Activated naive CD8-positive, alpha-beta T cell treated with anti-CD3 and anti-CD28 coated beads for 36 hours (primary cell): ENCODE data around the gene TSEN34. TPM values are rescaled to one million over a fixed set of nuclear protein-coding genes. Genes with fewer than 3 reads are reported as not detected.
"Not testable (repeated sequence)": the region's sequence is repeated elsewhere in the genome, so short reads cannot be mapped to it uniquely, and the experiment has no call there.

Experiments
- DNase-seq: peaks from one replicate; pipeline ENCODE4 v3.0.0; 2021
- H3K27ac Mint-ChIP-seq: one replicate; pipeline ENCODE4 v1.8.0; 2022; ENCODE audit warnings: mild to moderate bottlenecking, moderate library complexity, mixed read lengths
- H3K27me3 Mint-ChIP-seq: one replicate; pipeline ENCODE4 v1.8.0; 2022; ENCODE audit warnings: mild to moderate bottlenecking, mixed read lengths
- H3K36me3 Mint-ChIP-seq: one replicate; pipeline ENCODE4 v1.8.0; 2021; ENCODE audit warnings: mild to moderate bottlenecking, mixed read lengths
- H3K4me1 Mint-ChIP-seq: one replicate; pipeline ENCODE4 v1.8.0; 2021; ENCODE audit warnings: mixed read lengths
- H3K4me3 Mint-ChIP-seq: one replicate; pipeline ENCODE4 v1.8.0; 2022; ENCODE audit warnings: mild to moderate bottlenecking, moderate library complexity, mixed read lengths
- H3K9me3 Mint-ChIP-seq: one replicate; pipeline ENCODE4 v1.8.0; 2022; ENCODE audit warnings: mixed read lengths
- total RNA-seq, 2 experiments: library from RNA; stranded (reverse); gene quantifications; one replicate each; pipeline ENCODE4 v1.2.3, GENCODE V29; 2021

Gene TSEN34
- total RNA-seq, 2 experiments from 2014 or later: 15.5 to 16.4 TPM

- not testable (repeated sequence) for H3K9me3 Mint-ChIP-seq, H3K36me3 Mint-ChIP-seq, H3K27ac Mint-ChIP-seq, H3K4me3 Mint-ChIP-seq, H3K4me1 Mint-ChIP-seq, DNase-seq, H3K27me3 Mint-ChIP-seq
Observed at GRCh38 chr19:54243809-54244208, 52.7 kb downstream of the TSEN34 start.

Other genes with a start within 250 kb of the TSEN34 start
- not detected for gene CACNG8, start 228.4 kb upstream of the TSEN34 start, total RNA-seq
- not detected for gene CACNG6, start 199.7 kb upstream of the TSEN34 start, total RNA-seq
- gene VSTM1, start 127.4 kb upstream of the TSEN34 start, total RNA-seq: not detected
- not detected for gene TARM1, start 109.9 kb upstream of the TSEN34 start, total RNA-seq
- under 1 TPM; 0.37 to 0.38 TPM for gene OSCAR, start 90.5 kb upstream of the TSEN34 start, total RNA-seq
- gene NDUFA3, start 88.5 kb upstream of the TSEN34 start, total RNA-seq: 10 to 100 TPM; 93.6 to 97.9 TPM
- 10 to 100 TPM; 33.3 to 38.5 TPM for gene TFPT, start 75.7 kb upstream of the TSEN34 start, total RNA-seq
- gene PRPF31, start 75.6 kb upstream of the TSEN34 start, total RNA-seq: 100 to 1,000 TPM; 120 to 124 TPM
- 10 to 100 TPM; 59.0 to 62.1 TPM for gene CNOT3, start 53.5 kb upstream of the TSEN34 start, total RNA-seq
- gene LENG1, start 31.6 kb upstream of the TSEN34 start, total RNA-seq: 1 to 10 TPM; 3.2 to 4.1 TPM
- gene TMC4, start 18.1 kb upstream of the TSEN34 start, total RNA-seq: not detected
- 10 to 100 TPM; 57.0 to 57.1 TPM for gene MBOAT7, start 1.7 kb upstream of the TSEN34 start, total RNA-seq
- gene RPS9, start 9.6 kb downstream of the TSEN34 start, total RNA-seq: 1,000 to 10,000 TPM; 1,783 to 1,787 TPM
- not detected for gene LILRB3, start 31.7 kb downstream of the TSEN34 start, total RNA-seq
- not detected for gene LILRA6, start 51.5 kb downstream of the TSEN34 start, total RNA-seq
- gene LILRB5, start 66.0 kb downstream of the TSEN34 start, total RNA-seq: not detected
- not detected for gene LILRB2, start 89.8 kb downstream of the TSEN34 start, total RNA-seq
- not detected for gene LILRA5, start 121.9 kb downstream of the TSEN34 start, total RNA-seq
- under 1 TPM in 1 of 2 experiments, not detected in 1; 0.40 TPM for gene LILRA4, start 147.9 kb downstream of the TSEN34 start, total RNA-seq
- 10 to 100 TPM in 1 of 2 experiments, 1 to 10 TPM in 1; 9.0 to 10.1 TPM for gene LAIR1, start 173.6 kb downstream of the TSEN34 start, total RNA-seq
- 1 to 10 TPM in 1 of 2 experiments, under 1 TPM in 1; 0.98 to 1.8 TPM for gene TTYH1, start 224.2 kb downstream of the TSEN34 start, total RNA-seq